Hematopoietic multipotent progenitor cell treated with erythropoietin and hydrocortisone succinate and interleukin-3 and kit ligand, for 15 days (in vitro differentiated cells): ENCODE data around the gene ALDH4A1.

Source experiments
- DNase-seq: peaks from one replicate; pipeline ENCODE4 v3.0.0-alpha.2; 2015; ENCODE audit warnings: low spot score

Gene ALDH4A1

GRCh38 chr1:18939398-18940302 lies 37.3 kb upstream of the ALDH4A1 start:
- no peak for DNase-seq

DNA sequence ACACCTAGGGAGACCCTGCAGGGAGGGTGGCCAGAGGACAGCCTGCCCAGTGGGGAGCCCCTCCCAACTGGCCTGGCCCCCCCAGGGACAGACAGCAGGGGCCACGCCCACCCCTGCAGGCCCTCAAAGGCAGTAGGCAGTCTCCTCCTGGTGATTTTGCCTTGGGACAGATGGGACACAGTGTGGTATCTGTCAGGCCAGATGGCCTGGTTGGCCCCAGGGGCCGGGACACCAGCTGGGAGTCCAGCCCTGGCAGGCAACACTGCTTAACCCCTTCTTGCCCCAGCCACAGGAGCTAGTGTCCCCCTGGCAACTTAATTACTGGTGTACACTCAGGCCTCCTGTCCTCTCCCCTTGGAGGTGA lies 36.3 kb upstream of the ALDH4A1 start:
- DNase-seq: no peak

GRCh38 chr1:18938008-18938706 lies 35.8 kb upstream of the ALDH4A1 start:
- no peak for DNase-seq

- DNase-seq: no peak
Measured at GRCh38 chr1:18937539-18937938, 35.2 kb upstream of the ALDH4A1 start.

DNA sequence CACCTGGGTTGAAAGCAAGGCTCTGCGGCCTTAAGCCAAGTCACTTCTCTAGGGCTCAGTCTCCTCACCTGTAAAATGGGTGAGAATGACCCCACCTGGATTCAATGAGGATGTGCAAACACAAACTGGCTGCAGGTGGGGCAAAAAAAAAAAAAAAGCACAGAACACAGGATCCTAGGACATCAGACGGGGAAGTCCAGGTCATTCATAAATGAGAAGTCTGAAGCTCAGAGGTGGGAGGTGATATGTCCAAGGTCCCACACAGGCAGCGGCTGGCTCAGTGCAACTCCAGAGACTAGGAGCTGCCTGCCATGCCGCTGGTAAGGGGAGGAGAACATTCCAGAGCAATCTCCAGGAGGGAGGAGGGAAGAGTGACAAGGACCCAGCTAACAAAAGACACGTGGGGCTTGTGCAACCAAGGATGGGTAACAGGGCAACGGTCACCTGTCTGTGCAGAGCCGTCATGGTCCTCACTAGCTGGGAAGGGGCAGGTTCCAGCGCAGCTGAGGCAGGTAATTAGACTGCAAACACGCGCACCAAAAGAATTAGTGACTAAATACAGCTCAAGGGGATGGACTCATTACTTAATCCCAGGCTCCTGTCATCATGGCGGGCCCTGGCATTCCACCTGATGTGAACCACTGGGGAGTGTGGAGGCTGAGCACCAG lies 34.6 kb upstream of the ALDH4A1 start:
- DNase-seq: no peak

DNA sequence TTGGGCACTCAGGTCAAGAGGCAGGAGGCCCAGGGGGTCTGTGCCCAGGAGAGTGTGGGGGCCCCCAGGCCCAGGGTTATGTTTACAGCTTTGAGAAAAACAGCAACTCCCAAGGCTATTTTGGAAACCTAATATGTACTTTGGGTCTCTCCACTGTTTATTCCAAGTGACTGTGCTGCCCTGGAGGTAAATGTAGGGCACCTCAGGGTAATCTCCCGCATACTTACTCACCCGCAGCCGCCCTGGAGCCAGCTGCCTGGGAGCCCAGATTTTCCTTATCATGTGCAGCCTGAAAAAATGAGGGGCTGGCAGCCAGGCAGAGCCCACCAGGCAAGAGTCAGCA lies 34.1 kb upstream of the ALDH4A1 start:
- DNase-seq: no peak

DNA sequence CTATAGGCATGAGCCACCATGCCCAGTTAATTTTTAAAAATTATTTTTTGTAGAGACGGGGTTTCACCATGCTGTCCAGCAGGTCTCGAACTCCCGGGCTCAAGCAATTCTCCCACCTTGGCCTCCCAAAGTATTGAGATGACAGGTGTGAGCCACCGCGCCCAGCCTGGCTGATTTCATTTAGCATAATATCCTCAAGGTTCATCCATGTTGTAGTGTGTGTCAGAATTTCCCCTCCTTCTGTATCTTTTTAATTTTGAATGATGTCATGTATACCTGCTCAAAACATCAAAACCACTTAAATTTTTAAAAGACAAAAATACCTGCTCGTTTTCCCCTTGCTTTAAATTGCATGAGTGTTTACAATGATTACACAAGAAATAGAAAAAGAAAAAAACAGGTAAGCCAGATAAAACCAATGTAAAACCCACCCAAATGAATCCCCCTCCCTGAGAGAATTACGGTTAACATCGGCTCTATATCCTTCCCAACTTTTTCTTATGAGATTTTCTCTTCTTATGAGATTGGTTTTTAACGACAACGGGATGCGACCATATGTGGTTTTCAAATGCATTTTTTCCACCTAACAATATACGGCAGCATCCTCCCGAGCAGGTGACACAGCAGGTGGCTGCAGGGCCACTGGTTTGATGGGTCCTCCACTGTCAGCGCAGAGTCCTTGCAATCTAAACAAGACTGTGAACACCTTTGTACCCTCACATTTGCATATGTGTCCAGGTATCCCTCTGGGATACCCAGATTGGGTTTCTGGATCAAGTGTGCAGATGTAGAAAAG lies 32.0 kb upstream of the ALDH4A1 start:
- no peak for DNase-seq

DNA sequence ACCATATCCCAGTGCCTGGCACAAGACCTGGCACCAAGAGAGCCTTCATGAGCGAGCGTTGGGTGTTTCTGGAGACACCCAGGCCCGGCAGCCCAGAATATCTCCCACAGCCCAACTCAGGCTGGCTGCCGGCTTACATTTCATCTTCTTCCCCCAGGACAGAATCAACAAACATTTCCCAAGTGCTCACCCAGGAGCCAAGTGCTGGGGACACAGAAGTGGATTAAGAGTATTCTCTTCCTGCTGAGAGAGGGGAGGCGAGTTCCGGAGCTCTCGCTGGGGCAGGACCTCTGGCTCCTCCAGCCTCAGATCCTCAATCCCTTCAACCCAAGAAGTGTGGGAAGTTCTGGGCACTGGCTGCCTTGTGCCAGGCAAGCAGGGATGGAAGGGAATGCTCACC lies 30.5 kb upstream of the ALDH4A1 start:
- no peak for DNase-seq

- DNase-seq: no peak
Measured at GRCh38 chr1:18932387-18932786, 30.0 kb upstream of the ALDH4A1 start.

DNA sequence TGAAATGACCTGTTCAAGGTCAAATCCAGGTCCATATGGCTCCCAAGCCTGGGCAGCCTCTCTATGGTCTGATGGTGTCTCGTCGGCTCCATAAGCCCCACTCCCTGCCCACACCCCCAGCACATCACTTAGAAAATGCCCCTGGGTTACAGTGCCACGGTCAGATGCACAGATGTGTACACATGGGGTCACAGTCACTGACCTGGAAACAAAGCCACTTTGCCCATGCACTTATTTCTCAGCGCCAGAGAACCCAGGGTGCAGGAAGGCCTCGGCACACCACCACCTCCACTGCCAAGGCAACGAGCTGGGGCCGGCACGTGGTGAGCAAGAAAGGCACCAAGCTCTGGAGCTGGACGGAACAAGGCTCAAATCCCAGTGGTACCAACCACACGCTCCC lies 29.4 kb upstream of the ALDH4A1 start:
- DNase-seq: no peak

GRCh38 chr1:18929686-18930085 lies 27.3 kb upstream of the ALDH4A1 start:
- DNase-seq: no peak

- no peak for DNase-seq
Measured at GRCh38 chr1:18928985-18929384, 26.6 kb upstream of the ALDH4A1 start.

DNA sequence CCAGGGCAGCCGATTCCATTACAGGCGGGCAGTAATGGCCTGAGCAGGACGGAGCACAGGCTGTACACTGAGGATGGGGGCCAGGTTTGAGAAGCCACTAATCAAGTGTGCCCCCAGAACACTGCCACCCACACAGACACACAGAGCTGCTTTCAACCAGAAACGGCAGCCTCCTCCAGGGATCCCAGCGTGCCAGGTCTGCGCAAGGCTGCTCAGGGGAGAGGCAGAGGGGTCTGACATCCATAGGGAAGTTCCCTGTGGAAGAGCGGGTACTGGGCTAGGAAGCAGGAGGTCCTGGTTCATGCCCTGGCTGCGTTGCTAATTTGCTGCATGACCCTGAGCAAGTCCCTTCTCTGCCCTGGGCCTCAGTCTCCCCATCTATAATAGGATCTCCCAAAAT lies 26.1 kb upstream of the ALDH4A1 start:
- no peak for DNase-seq

- no peak for DNase-seq
Measured at GRCh38 chr1:18927654-18928272, 25.4 kb upstream of the ALDH4A1 start.

DNA sequence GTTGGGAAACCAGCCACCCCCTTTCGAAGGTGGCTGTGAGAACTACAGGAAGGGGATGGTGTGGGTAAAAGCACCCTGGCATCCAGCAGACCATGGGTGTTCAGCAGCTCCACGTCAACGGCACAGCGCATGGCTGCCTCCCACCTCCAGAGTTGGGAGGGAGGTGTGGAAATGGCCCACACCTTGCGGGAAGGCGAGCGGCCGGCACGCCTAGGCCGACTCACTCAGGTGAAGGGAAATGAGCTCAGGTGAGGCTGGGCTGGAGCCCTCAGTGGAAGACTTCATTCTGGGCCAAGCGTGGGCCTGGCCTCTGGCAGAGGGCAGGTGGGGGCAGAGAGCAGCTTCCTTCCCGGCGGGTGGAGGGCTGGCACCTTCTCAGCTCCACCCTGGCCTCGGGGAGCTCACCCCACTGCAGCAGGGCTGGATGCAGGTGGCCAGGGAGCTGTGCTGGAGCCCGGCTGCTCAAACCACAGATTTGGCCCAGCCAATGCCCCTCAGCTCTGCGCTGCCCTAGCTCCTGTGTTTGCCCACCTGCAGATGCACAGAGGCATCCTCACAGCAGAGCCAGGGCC lies 24.8 kb upstream of the ALDH4A1 start:
- no peak for DNase-seq

- DNase-seq: no peak
Measured at GRCh38 chr1:18926315-18927081, 24.1 kb upstream of the ALDH4A1 start.

- no peak for DNase-seq
Measured at GRCh38 chr1:18925279-18925678, 22.9 kb upstream of the ALDH4A1 start.

GRCh38 chr1:18924221-18924691 lies 21.9 kb upstream of the ALDH4A1 start:
- DNase-seq: no peak

DNA sequence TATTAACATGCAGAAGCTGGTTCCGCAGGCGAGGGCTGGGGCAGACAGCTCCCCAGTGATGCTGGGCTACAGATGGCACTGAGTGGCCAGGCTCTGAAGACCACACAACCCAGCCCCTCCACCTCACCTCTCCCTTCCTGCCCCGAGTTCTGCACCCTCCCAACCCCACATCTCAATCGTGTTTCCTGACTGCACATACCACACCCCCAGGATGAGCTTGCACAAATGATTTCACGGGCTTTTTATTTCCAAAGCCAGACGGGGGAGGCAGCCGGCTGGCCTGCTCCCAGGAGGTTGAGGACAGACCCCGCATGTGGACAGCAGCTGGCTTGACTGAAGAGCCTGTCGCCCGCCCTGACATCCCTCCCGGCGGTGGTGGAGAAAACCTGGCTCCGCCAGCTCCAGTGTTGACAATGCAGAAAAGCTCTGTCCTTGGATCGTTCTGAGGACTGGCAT lies 21.4 kb upstream of the ALDH4A1 start:
- DNase-seq: no peak
